Hepatocyte (in vitro differentiated cells): Measurements from ENCODE around the gene DEFB132. TPM values are rescaled to one million over a fixed set of nuclear protein-coding genes. Genes with fewer than 3 reads are reported as not detected.

Experiments
- DNase-seq: peaks from one replicate; pipeline ENCODE4 v3.0.0-alpha.2; 2016; ENCODE audit warnings: low spot score
- H2AFZ ChIP-seq: fragments of 200-600 bp; sonication (generic); 2 replicates; pipeline ENCODE4 v1.6.0; 2016; ENCODE audit warnings: antibody characterized with exemption, mild to moderate bottlenecking
- H3K27ac ChIP-seq: fragments of 200-600 bp; sonication (generic); 2 replicates; pipeline ENCODE4 v1.5.1; 2016; ENCODE audit warnings: mild to moderate bottlenecking
- H3K27me3 ChIP-seq: fragments of 200-600 bp; sonication (generic); 2 replicates; pipeline ENCODE4 v1.6.1; 2016
- H3K36me3 ChIP-seq: fragments of 200-600 bp; sonication (generic); replicated peaks from 2 replicates; pipeline ENCODE4 v1.5.1; 2016; ENCODE audit warnings: low read depth; ENCODE audit not compliant: insufficient read depth
- H3K4me1 ChIP-seq: fragments of 200-600 bp; sonication (generic); 2 replicates; pipeline ENCODE4 v1.5.1; 2016; ENCODE audit warnings: mild to moderate bottlenecking, moderate library complexity; ENCODE audit not compliant: insufficient read depth
- H3K4me2 ChIP-seq: fragments of 200-600 bp; sonication (generic); 2 replicates; pipeline ENCODE4 v1.6.0; 2016
- H3K4me3 ChIP-seq: fragments of 200-600 bp; sonication (generic); 2 replicates; pipeline ENCODE4 v1.5.1; 2016; ENCODE audit warnings: mild to moderate bottlenecking
- H3K79me2 ChIP-seq: fragments of 200-600 bp; sonication (generic); 2 replicates; pipeline ENCODE4 v1.6.0; 2017; ENCODE audit warnings: mild to moderate bottlenecking
- H3K9me2 ChIP-seq: fragments of 200-600 bp; sonication (generic); replicated peaks from 2 replicates; pipeline ENCODE4 v1.6.0; 2017; ENCODE audit warnings: mild to moderate bottlenecking; ENCODE audit not compliant: insufficient read depth
- H3K9me3 ChIP-seq: fragments of 200-600 bp; sonication (generic); 2 replicates; pipeline ENCODE4 v1.5.1; 2016; ENCODE audit warnings: low read depth, mild to moderate bottlenecking
- H4K20me1 ChIP-seq: fragments of 200-600 bp; sonication (generic); 2 replicates; pipeline ENCODE4 v1.6.0; 2016; ENCODE audit warnings: mild to moderate bottlenecking; ENCODE audit not compliant: insufficient read depth, poor library complexity, severe bottlenecking
- EZH2 ChIP-seq: fragments of 200-600 bp; sonication (generic); IDR thresholded peaks from 2 replicates; pipeline ENCODE4 v1.6.1; 2016; ENCODE audit warnings: antibody characterized with exemption, mild to moderate bottlenecking, borderline replicate concordance
- EZH2phosphoT487 ChIP-seq: fragments of 200-600 bp; sonication (generic); IDR thresholded peaks from one replicate; pipeline ENCODE4 v1.6.1; 2018; ENCODE audit warnings: antibody characterized with exemption, mild to moderate bottlenecking, low read depth, moderate library complexity; ENCODE audit not compliant: unreplicated experiment, severe bottlenecking
- WGBS: methylation state at CpG from one replicate; pipeline ENCODE4 v1.1.6; 2016; ENCODE audit warnings: low lambda C conversion rate; ENCODE audit errors: missing lambda C conversion rate; 5-methylcytosine and 5-hydroxymethylcytosine counted together
- polyA plus RNA-seq: library from polyadenylated mRNA; unstranded; fragments of >200 nt; fragmentation: Nextera tagmentation; extraction: Ambion mirVana; gene quantifications from 2 replicates; pipeline ENCODE4 v1.2.1, GENCODE V29; 2016
- total RNA-seq: library from RNA; depleted of rRNA; stranded (reverse); fragments of >200 nt; gene quantifications from 2 replicates; pipeline ENCODE4 v1.2.3, GENCODE V29; 2014
- TF ChIP-seq, protein P1 (sequence below): fragments of 200-600 bp; sonication (generic); IDR thresholded peaks from 2 replicates; pipeline ENCODE4 v1.5.1; 2016; ENCODE audit warnings: antibody characterized with exemption, mild to moderate bottlenecking; ENCODE audit not compliant: poor library complexity

DEFB132 gene
- total and polyA plus RNA-seq, 2 experiments from 2014 or later = not detected

DNA sequence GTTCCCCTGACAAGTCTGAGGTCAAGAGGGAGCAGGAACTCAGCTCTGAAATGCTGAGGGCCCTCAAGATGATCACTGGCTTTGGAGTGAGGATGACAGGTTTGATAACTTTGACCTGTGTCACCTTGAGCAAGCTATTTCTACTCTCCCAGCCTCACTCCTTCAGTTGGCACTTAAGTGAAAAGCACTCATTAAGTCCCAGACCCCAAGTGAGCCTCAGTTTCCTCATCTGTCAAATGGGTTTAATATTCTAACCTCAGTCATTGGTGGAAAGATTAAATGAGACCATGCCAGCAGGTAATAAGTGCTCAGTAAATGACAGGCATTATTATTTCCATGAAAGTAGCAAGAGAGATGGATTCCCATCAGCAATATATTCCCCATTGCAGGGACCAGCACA, 14.0 kb downstream of the DEFB132 start:
- no peaks in the 10 kb centered on the region for H4K20me1 ChIP-seq
- H3K4me1 ChIP-seq = no peaks in the 10 kb centered on the region
- no peaks in the 10 kb centered on the region for H3K9me2 ChIP-seq
- H3K4me3 ChIP-seq = no peak overlapping the region
- no peaks in the 10 kb centered on the region for H3K27me3 ChIP-seq
- DNase-seq = no peak
- no peak overlapping the region for H3K27ac ChIP-seq
- H3K36me3 ChIP-seq = no peaks in the 10 kb centered on the region
- H3K79me2 ChIP-seq = no peaks in the 10 kb centered on the region
- no peak overlapping the region for H3K4me2 ChIP-seq
- TF ChIP-seq EZH2 (no peak), EZH2phosphoT487 (no peak)
- no peak overlapping the region for H2AFZ ChIP-seq
- H3K9me3 ChIP-seq = no peaks in the 10 kb centered on the region

DNA sequence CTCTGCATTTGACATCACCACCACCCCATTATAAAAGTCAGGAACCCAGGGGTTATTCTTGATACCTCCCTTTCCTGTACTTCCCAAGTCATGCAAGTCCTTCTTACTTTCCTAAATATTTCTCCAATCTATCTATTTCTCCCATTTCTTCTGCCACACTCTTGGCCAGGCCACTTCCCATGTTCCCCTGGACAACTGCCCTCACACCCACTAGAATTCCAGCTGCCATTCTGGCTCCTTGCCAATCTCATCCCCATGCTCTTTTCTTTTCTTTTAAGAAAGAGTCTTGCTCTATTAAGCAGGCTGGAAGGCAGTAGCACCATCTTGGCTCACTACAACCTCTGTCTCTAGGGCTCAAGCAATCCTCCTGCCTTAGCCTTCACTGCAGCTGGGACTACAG, 15.2 kb downstream of the DEFB132 start:
- TF ChIP-seq EZH2 (no peak), EZH2phosphoT487 (no peak)
- TF ChIP-seq, protein P1, sequence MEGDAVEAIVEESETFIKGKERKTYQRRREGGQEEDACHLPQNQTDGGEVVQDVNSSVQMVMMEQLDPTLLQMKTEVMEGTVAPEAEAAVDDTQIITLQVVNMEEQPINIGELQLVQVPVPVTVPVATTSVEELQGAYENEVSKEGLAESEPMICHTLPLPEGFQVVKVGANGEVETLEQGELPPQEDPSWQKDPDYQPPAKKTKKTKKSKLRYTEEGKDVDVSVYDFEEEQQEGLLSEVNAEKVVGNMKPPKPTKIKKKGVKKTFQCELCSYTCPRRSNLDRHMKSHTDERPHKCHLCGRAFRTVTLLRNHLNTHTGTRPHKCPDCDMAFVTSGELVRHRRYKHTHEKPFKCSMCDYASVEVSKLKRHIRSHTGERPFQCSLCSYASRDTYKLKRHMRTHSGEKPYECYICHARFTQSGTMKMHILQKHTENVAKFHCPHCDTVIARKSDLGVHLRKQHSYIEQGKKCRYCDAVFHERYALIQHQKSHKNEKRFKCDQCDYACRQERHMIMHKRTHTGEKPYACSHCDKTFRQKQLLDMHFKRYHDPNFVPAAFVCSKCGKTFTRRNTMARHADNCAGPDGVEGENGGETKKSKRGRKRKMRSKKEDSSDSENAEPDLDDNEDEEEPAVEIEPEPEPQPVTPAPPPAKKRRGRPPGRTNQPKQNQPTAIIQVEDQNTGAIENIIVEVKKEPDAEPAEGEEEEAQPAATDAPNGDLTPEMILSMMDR = no peak
- no peaks in the 10 kb centered on the region for H3K79me2 ChIP-seq
- no peak overlapping the region for H2AFZ ChIP-seq
- H3K4me1 ChIP-seq = no peaks in the 10 kb centered on the region
- DNase-seq = no peak
- H3K9me2 ChIP-seq = no peaks in the 10 kb centered on the region
- no peaks in the 10 kb centered on the region for H4K20me1 ChIP-seq
- H3K36me3 ChIP-seq = no peaks in the 10 kb centered on the region
- H3K27me3 ChIP-seq = no peaks in the 10 kb centered on the region
- no peak overlapping the region for H3K27ac ChIP-seq
- H3K4me2 ChIP-seq = no peak overlapping the region
- no peaks in the 10 kb centered on the region for H3K9me3 ChIP-seq
- no peak overlapping the region for H3K4me3 ChIP-seq

DNA sequence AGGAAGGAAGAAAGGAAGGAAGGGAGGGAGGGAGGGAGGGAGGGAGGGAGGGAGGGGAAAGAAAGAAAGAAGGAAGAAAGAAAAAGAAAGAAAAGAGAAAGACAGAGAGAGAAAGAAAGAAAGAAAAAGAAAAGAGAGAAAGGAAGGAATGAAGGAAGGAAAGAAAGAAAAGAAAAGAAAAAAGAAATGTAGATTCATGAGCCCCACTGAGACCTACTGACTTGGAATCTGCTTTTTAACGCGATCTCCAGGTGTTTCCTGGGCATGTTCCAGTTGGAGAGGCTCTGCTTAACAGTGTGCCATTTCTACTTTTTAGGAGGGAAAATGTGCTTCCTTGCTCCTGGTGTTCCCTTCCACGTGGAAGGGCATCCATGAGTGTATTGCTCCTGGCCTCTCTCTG, 16.4 kb downstream of the DEFB132 start:
- no peak overlapping the region for H3K27ac ChIP-seq
- no peak overlapping the region for H3K4me2 ChIP-seq
- H3K9me2 ChIP-seq = no peaks in the 10 kb centered on the region
- TF ChIP-seq EZH2 (no peak), EZH2phosphoT487 (no peak)
- TF ChIP-seq, protein P1 = no peak
- no peaks in the 10 kb centered on the region for H3K4me1 ChIP-seq
- WGBS = 75% methylated on average over 3 of the region's 3 CpGs
- H4K20me1 ChIP-seq = no peaks in the 10 kb centered on the region
- H3K36me3 ChIP-seq = no peaks in the 10 kb centered on the region
- no peak overlapping the region for H3K4me3 ChIP-seq
- no peaks in the 10 kb centered on the region for H3K27me3 ChIP-seq
- no peaks in the 10 kb centered on the region for H3K79me2 ChIP-seq
- no peak overlapping the region for H2AFZ ChIP-seq
- DNase-seq = no peak
- no peaks in the 10 kb centered on the region for H3K9me3 ChIP-seq

DNA sequence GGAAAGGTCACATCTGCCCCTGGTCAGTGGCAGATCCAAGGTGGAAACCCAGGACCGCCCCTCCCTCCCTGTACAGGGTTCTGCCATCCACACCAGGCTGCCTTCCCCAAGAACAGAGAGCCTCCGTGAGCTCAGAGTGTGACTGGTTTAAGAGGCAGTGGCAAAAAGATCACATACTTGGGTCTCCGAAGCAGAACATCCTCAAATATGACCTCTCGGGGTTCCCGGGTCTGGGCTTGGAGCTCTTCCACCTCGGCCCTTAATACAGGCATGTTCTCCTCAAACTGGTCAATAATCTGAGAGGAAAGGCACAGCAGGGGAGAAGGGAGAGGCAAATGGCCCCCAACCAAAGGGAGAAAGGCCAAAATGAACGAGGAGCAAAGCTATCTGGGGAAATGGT, 18.3 kb downstream of the DEFB132 start:
- no peak overlapping the region for H3K4me2 ChIP-seq
- no peak for DNase-seq
- H4K20me1 ChIP-seq = no peaks in the 10 kb centered on the region
- no peak for TF ChIP-seq EZH2
- TF ChIP-seq, protein P1 = no peak
- H3K4me1 ChIP-seq = no peaks in the 10 kb centered on the region
- no peaks in the 10 kb centered on the region for H3K36me3 ChIP-seq
- WGBS = 95% methylated on average over 7 of the region's 7 CpGs
- no peak overlapping the region for H3K27ac ChIP-seq
- no peaks in the 10 kb centered on the region for H3K27me3 ChIP-seq
- no peaks in the 10 kb centered on the region for H3K9me3 ChIP-seq
- H3K79me2 ChIP-seq = no peaks in the 10 kb centered on the region
- H2AFZ ChIP-seq = no peak overlapping the region
- H3K4me3 ChIP-seq = no peak overlapping the region
- no peaks in the 10 kb centered on the region for H3K9me2 ChIP-seq
